GM18909 (cell line): ENCODE measurements around the gene SFT2D3.
A peak's percentile ranks its signal among the peaks of the same experiment; 100 is the strongest.

ENCODE experiments used
- ATAC-seq: cut with Tn5 transposase; IDR thresholded peaks from one replicate; pipeline ENCODE4 v1.9.1; 2021; ENCODE audit warnings: mild to moderate bottlenecking; ENCODE audit not compliant: unreplicated experiment, poor library complexity

The SFT2D3 gene

GRCh38 chr2:127681288-127681804, 20.0 kb upstream of the SFT2D3 start:
- ATAC-seq, result no peak

GRCh38 chr2:127681976-127682857, 19.1 kb upstream of the SFT2D3 start:
- no peak for ATAC-seq

DNA sequence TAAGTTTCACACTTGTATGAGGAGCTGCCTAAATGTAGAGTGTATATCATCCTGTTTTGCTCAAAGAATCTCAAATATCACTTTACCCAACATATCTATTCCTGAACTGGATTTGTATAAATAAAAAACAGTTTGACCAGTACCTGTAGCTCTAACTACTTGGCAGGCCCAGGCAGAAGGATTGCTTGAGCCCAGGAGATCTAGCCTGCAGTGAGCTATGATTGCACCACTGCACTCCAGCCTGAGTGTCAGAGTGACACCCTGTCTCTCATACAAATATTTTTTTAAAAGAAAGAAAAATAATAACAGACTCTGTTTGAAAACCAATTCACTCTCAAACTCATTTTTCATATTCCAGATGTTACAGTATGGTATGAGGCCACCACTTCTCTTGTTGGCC, 18.2 kb upstream of the SFT2D3 start:
- ATAC-seq, result no peak

DNA sequence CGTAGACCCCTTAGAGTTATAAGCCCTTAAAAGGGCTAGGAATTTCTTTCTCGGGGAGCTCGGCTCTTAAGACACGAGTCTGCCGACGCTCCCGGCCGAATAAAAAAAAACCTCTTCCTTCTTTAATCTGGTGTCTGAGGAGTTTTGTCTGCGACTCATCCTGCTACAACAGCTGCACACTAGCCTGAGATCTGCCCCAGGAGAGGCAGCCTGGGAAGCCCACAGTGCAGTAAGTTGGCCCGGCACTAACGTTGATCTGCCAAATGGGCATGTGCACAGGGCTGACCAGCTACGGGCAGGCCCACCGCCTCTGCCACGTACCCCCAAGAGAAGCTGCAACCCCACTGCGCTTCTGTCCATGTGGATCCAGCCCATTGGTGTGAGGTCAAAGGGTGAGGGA, 17.5 kb upstream of the SFT2D3 start:
- ATAC-seq, result no peak

GRCh38 chr2:127685410-127686080, 15.8 kb upstream of the SFT2D3 start:
- no peak for ATAC-seq

GRCh38 chr2:127688405-127688804, 12.9 kb upstream of the SFT2D3 start:
- no peak for ATAC-seq

GRCh38 chr2:127690696-127691095, 10.6 kb upstream of the SFT2D3 start:
- ATAC-seq, result no peak

DNA sequence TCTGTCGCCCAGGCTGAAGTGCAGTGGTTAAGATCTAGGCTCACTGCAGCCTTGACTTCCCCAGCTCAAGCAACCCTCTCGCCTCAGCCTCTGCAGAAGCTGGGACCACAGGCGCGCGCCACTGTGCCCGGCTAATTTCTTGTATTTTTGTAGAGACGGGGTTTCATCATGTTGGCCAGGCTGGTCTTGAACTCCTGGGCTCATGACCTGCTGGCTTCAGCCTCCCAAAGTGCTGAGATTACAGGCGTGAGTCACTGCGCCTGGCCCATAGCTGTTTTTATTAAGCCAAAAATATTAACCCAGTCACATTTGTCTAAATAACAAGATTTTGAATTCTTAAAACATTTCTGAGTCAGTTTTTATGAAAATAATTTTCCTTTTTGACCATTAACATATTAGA, 6.3 kb upstream of the SFT2D3 start:
- no peak for ATAC-seq

DNA sequence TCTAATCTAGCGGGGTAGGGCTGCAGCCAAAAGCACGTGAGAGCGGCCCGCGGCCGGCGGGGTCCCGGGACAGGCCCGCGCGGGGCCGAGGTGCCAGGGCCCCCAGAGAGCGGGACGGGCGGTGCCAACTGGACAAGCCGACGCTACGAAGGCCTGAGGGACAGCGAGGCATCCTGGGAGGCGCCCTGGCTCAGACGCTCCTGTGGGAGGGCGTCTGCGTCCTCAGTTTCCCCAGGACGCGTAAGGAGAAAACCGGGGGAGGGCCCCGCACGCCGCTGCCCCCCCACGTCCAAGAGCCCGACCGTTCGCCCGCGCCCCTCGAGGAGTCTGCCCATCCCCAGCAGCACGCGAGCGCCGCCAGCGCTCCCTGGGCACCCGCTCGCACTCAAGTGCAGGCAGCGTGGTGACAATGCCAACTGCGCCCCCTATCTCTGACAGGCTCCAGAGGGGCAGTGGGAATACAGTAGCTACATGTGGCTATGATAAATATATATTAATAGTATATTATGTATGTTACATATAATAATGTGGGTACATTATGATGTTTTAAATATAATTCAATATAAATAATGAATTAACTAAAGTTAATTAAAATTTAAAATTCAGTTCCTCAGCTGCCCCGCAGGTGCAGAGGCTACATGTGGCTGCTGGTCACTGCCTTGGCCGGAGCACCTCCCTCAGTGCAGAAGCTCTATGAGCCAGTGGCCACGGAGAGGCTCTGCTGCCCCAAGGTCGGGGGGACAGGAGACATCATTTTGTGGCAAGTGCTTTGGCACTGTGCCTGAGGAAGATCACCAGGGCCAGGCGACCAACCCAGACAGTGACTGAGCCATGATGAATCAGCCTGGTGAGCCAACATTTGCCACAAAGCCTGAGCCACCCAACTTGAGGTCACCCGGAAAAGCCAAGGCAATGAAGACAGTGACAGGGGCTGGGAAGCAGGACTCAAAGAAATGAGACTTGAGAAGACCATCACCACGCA, 5.5 kb upstream of the SFT2D3 start:
- no peak for ATAC-seq

DNA sequence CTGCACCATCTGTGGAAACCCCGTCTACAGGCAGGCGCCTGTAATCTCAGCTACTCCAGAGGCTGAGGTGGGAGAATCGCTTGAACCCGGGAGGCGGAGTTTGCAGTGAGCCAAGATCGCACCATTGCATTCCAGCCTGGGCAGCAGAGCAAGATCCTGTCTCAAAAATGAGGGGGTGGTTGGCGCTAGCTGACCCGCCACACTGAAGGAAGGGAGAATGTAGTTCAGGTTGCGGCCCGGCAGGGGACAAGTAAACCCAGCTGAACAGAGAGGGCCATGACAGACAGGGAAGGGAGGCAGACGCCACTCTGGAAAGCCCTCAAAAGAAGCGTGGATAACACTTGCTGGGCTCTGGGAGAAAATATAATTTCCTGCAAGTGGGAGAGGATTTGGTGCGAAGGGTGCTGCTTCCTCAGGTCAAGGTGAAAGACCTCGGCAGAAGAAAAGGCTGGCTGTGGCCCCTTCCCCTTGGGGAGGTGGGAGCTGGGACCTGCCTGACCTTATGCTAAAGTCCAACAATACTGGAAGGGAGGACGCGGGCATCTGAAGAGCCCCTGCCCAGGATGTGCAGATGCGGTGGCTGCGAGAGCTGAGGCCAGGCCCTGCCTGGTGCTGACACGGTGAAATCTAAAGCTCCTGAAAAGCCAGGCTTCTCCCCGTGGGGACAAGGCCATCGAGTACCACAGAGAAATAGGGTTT, 3.7 kb upstream of the SFT2D3 start:
- ATAC-seq, result no peak

- ATAC-seq, result no peak
These were observed 2.5 kb upstream of the SFT2D3 start for GRCh38 chr2:127698553-127699355.

DNA sequence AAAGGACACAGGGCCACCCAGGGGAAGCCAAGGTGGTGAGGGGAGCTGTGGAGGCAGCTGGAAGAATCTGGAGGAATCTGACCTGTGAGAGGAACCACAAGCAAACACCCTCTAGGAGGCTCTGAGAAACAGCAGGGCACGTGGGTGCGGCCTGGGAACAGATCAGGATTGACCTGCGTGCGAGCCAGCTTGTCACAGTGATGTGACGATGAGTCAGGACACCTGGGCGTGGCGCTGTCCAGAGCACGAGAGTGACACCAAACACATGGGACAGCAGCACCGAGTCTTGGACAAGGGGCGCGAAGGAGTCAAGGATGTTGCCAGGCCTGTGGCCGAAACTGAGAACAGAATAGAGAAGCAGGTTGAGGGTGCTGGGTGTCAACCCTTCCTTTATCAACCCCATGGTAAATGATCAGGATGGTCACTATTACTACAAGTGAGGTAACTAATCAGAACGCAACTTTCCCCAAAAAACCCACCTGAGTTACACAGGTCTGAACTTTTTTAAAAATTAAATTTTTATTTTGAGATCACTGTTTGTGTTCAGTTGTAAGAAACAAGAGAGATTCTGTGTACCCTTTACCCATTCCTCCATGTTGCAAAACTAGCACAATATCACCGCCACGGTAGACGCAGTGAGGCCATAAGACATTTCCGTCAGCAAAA, 637 bp upstream of the SFT2D3 start:
- ATAC-seq, result peak; percentile 68

DNA sequence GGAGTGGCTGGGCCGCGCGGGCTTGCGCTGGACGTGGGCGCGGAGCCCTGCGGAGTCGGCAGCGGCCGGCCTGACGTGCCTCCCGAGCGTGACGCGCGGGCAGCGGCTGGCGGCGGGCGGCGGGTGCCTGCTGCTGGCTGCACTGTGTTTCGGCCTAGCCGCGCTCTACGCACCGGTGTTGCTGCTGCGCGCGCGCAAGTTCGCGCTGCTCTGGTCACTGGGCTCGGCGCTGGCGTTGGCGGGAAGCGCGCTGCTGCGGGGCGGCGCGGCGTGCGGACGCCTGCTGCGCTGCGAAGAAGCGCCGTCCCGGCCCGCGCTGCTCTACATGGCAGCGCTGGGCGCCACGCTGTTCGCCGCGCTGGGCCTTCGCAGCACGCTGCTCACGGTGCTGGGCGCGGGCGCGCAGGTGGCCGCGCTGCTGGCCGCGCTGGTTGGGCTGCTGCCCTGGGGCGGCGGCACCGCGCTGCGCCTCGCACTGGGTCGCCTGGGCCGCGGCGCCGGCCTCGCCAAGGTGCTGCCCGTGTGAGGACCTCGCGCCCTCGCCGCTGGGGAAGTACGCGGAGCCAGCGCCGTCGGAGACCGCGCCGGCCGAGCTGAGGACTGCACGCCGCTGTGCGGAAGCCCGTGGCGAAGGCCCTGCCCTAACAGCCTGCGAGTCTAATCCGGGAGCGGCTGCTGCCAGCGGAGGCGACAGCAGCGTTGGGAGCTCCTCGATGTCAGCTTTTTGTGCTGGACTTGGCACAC, 526 bp downstream of the SFT2D3 start:
- ATAC-seq, result peak; percentile 53

GRCh38 chr2:127702395-127703009, 1.2 kb downstream of the SFT2D3 start:
- no peak for ATAC-seq

DNA sequence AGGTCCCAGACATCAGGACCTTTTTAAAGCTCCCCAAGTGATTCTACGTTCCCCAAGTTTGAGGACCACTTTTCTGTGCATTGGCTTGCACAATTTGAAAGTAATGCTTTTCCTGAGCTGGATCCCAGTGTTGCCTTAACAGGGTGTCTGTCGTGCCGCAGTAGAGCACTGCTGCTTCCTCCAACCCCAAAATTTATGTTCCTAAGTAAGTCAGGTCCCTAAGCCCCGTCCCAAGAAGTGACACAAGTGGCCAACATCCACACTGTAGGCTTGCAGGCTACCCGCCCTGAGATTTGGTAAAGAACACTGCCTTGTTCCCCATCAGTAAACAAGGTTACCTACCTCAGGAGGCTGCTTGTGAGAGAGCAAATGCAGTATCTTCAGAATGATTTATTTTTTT, 2.0 kb downstream of the SFT2D3 start:
- ATAC-seq, result no peak

DNA sequence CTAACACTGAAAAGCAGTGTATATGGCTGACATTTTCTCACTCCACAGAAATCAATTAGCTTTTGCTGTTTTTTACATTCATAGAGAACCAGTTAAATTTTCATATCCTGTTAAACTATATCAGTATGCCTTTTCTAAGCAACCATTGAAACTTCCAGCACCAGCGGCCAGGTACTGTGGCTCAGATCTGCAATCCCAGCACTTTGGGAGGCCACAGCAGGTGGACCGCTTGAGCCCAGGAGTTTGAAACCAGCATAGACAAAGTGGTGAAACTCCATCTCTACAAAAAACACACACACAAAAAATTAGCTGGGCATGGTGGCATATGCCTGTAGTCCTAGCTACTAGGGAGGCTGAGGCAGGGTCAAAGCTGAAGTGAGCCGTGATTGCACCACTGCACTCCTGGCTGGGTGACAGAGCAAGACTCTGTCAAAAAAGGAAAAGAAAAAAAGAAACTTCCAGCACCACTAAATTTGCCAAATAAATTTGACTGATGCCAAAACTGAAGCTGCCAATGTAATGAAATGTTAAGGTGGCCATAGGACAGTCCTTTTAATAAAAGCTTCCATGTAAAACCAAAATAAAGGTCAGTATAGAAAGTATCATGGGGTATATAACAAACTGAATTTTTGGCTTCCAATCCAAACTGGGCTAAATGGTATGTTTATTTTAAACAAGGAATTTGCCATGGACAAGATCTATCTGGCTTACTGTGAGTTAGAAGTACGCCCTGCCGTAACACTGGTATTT, 3.5 kb downstream of the SFT2D3 start:
- ATAC-seq, result no peak
